ENCODE results near the gene MAP3K14.

GRCh38 chr17:45322168-45322567, 5.3 kb upstream of the MAP3K14 start:
- TF ChIP-seq CTCF (IDR thresholded peaks at IDR 0.05): no peak
- TF ChIP-seq POLR2A (IDR thresholded peaks at IDR 0.05): no peak

Data from suprapubic skin (tissue), 3 donors.